ENCODE results near the gene DNAJB12.
"Not testable (repeated sequence)": the region's sequence is repeated elsewhere in the genome, so short reads cannot be mapped to it uniquely, and the experiment has no call there.

DNAJB12 gene

DNA sequence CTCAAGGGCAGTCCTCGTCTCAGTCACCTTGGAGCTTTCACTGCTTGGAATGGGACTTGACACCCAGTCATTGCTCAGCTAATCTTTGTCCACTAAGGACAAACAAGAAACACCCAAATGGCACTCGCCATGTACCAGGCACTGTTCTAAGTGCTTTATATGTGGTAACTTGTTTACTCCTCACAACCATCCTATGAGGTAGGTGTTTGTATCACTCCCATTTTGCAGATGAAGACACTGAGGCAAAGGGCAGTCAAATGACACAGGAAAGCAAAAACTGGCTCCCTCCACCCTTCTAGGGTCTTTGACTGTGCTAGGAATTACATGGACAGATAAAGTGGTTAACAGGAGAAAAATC lies 24.7 kb downstream of the DNAJB12 start:
- DNase-seq (ENCODE audit: low read depth): no peak

DNA sequence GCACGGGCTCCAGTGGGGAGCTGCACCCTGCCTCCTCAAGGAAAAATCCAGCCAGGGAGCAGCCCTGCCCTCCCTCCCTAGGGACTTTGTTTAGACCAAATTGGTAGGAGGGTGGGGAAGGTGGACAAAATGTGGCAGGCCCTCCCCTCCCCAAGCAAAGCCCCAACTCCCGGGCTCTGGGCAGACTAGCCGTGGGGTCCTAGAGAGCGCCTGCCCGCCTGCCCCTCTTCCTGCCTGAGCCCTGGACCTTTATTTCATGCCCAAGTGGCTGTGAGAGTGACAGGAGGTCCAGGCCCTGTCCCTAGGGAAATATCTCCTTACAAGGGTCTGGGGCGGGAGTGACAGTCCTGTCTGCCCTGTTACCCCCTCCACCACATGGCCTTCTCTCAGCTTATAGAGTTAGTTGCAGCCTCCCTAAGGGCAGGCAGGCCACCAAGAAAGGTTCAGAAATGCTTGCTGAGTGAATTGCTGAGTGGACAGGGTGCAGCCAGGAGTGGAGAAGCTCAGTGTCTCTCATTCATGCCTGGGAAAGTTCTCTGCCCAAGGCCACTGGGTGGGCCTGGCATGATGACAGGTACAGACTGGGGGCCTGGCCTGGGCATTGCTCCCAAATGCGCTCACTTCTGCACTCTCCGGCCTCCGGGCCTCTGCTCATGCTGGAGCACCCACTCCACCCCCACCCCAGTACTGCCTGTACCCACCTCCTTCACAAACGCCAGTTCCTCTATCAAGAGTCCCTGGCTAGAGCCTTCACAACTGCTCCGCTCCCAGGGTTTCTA lies 25.2 kb downstream of the DNAJB12 start:
- no peak for DNase-seq (ENCODE audit: low read depth)

DNA sequence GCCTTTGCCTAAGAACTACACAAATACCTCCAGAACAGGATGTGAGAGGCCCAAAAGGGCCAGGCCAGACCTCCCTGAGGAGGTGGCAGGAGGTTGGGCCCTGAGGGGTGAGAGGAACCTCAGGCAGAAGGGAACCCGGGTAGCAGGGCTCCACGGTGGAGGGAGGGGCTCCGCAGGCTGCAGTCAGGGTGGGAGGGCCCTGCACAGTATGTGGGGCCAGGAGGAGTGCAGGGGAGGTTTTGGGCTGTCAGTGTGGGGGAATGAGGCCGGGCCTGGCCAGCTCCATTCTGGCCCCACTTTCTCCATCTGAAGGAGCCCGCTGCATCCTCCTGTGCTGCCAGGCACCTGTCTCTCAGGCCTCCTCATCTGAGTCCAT lies 25.9 kb downstream of the DNAJB12 start:
- DNase-seq (ENCODE audit: low read depth): no peak

DNA sequence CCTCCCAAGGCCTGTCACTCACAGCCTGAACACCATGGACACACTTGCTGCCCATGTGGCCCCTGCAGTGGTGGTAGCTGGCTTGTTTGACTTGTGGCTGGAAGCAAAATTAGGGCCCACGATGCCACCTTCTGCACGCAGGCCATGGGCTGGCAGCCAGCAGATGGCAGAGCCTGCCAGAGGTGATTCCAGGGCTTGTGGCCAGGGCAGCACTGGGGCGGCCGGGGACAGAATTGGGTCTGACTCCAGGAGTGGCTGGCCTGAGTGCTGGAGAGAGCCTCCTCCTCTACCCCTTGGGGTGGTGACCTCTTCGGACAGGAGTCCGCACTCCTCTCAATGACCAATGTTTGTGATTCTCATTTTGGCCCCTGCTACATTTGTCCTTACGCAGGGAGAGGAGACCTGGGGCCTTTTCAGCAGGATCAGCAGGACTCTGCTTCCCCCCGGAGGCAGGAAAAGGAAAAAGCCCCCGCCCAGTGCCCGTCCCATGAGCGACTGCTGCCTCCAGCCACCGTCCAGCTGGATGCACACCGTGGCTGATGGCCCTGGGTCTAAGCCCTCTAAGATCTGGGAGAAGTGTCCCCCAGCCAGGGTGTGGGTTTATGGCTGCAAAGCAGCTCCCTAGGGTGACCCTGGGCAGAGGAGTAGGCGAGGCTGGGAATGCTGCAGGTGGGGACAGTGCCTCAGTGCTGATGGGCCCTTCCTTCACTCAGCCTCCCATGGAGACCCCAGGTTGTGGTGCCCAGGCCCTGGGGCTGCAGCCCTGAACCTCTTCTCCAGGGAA lies 26.5 kb downstream of the DNAJB12 start:
- DNase-seq (ENCODE audit: low read depth): no peak

DNA sequence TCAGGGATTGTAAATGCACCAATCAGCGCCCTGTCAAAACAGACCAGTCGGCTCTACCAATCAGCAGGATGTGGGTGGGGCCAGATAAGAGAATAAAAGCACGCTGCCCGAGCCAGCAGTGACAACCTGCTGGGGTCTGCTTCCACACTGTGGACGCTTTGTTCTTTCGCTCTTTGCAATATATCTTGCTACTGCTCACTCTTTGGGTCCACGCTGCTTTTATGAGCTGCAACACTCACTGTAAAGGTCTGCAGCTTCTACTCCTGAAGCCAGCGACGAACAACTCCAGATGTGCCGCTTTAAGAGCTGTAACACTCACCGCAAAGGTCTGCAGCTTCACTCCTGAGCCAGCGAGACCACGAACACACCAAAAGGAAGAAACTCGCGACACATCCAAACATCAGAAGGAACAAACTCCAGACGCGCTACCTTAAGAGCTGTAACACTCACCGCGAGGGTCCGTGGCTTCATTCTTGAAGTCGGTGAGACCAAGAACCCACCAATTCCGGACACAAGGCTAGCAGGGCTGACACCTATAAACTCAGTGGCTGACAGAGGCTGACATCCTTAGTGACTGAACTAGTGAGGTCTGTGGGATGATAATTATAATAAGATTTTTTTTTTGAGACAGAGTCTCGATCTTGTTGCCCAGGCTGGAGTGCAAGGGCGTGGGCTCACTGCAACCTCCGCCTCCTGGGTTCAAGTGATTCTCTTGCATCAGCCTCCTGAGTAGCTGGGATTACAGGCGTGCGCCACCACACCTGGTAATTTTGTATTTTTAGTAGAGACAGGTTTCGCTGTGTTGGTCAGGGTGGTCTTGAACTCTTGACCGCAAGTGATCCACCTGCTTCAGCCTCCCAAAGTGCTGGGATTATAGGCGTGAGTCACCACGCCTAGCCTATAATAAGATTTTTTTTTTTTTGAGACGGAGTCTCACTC lies 27.8 kb downstream of the DNAJB12 start:
- DNase-seq (ENCODE audit: low read depth): not testable (repeated sequence)

DNA sequence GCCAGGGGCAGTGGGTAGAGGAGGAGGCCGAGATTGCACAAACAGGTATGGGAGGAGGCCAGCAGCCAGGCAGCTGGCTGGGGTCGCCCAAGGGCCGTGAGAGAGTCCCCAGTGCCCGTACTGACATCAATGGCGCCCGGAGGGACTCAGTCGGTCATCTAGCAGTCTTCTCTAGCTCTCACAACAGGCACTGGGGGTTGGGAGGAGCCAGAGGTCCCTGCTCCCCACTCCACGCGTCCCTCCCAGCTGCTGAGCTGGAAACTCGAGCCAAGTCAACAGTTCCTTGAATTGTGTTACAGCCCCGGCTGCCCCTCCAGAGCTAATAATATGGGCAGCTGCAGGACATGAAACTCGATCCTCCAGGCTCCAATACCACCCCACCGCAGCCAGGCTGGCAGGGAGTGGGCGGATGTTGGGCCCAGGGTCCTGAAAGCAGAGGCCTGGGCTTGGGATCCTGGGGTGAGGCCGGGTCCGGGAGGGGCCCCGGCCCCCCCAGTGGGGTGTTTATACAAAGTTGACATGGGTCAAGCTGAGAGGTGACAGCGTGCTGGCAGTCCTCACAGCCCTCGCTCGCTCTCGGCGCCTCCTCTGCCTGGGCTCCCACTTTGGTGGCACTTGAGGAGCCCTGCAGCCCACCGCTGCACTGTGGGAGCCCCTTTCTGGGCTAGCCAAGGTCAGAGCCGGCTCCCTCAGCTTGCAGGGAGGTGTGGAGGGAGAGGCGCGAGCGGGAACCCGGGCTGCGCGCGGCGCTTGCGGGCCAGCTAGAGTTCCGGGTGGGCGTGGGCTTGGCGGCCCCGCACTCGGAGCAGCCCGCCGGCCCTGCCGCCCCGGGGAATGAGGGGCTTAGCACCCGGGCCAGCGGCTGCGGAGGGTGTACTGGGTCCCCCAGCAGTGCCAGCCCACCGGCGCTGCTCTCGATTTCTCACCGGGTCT lies 29.2 kb downstream of the DNAJB12 start:
- DNase-seq (ENCODE audit: low read depth): not testable (repeated sequence)

DNA sequence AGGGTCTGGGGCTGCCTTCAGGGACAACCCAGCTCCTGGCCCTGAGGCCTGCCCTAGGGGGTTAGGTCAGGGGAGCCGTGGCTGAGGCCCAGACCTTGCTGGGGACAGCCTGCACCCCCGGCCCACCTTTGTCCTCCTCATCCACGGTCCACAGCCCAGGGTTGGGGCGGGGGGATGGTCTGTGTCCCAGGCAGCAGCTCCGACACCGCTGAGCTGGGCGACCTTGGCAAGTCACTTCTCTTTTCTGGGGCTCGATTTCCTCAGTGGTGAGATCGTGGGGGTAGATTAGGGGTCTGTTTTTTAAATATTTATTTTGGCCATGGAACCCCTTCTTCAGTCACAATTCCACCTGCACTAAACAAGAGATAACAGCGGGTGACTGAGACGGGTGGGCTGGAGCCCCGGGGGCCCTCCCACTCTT lies 30.9 kb downstream of the DNAJB12 start:
- no peak for DNase-seq (ENCODE audit: low read depth)

DNA sequence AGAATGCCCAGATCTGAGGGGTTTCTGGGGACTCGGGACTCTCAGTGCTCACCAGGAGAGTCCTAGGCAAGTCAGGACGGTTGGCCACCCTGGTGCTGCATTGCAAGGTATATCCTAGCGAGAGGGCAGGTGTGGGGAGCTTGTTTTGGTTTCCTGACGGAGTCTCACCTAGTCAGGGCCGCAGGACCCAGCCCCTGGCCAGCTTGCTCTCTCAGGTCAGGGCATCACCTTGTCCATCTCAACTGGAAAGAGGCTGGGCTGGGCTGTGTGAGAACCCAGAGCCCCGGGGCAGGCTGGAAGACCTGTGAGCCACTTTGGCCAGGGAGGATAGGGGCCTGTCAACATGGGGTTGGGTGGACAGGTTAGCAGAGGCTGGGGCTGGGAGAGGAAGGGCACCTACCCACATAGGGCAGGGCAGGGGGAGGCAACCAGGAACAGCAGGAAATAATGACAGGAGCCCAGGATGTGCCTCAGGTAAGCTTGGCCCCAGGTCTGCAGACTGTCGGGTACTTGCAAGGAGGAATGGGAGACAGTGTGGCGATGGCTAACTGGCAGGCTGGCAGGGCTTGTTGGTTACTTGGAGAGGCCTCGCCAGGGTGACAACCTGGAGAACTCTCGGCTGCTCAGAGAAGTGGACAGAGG lies 31.5 kb downstream of the DNAJB12 start:
- no peak for DNase-seq (ENCODE audit: low read depth)

DNA sequence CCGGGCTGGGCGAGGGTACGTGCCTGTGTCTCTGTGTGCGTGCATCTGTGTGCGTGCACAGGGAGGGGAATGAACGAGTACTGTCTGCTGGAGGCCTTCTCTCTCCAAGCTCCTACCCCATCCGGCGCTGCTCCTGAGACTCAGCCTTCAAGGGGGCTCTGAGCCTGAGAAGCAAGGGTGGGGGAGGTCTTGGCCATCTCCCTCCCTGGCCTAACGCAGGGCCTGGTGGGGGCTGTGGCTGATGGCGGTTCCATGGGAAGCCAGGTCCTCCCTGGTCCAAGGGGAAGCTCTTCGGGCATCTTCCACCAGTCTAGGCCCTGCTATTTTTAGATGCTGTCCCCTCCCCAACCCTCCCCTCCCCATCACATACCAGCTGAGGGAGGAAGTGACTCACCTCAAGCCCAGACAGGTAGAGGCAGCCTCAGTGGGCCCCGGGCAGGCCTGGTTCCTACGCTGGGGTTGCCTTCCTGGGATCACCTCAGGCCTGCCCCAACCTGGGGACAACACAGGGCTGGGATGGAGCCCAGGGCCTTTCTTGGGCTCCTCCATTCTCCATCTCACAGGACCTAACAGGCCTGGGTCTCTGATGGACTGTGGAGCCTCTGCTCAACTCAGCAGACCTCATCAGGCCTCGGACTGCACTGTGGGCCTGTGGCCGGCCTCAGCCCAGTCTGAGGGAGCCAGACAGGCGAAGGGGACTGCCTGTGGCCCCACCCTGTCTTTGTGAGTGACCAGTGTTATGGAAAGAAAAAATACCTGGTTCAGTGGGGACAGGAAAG lies 32.2 kb downstream of the DNAJB12 start:
- DNase-seq (ENCODE audit: low read depth): peak; percentile 41

DNA sequence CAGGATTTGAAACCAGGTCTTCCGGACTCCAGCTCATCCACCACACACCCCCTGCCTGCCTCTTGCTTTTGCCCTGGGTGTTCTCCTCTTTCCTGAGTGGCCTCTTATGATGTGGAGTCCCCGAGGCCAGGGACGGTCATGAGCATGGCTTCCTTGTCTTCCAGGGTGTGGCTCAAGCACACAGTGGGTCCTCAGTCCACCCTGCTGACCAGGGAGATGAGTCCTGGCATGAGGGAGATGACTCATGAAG lies 32.8 kb downstream of the DNAJB12 start:
- DNase-seq (ENCODE audit: low read depth): no peak

DNA sequence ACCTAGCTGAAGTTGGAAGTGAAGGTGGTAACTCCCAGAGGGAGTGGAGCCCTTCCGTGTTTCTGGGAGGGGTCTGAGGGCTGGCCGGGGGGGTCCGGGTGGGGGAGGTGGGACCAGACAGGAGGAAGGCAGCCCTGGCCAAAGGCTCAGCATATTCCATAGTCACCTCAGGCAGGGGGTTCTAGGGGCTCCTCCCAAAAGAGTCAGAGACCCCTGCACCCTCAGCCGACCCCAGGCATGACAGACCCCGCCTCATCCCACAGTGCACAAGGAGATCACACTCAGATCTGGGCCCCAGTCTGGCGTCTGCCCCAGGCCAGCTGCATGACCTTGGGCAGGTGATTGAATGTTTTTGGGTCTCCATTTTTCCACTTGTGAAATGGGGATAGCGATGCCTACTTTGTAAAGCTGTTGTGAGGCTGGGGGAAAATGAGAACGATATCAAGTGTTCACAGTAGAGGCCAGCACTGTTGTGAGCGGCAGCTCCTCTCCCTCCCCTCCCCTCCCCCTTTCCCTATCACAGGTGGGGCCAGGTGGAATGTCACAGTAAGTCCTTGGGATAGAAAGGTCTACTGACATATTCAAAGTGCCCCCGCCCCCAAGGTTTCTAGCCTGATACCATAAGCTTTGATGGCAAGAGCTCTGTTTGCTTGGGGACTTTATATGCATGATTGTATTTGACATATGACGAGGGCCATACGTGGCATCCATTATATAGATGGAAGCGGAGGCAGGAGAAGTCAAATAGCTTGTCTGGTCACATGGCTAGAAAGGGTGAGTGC lies 33.3 kb downstream of the DNAJB12 start:
- no peak for DNase-seq (ENCODE audit: low read depth)

DNA sequence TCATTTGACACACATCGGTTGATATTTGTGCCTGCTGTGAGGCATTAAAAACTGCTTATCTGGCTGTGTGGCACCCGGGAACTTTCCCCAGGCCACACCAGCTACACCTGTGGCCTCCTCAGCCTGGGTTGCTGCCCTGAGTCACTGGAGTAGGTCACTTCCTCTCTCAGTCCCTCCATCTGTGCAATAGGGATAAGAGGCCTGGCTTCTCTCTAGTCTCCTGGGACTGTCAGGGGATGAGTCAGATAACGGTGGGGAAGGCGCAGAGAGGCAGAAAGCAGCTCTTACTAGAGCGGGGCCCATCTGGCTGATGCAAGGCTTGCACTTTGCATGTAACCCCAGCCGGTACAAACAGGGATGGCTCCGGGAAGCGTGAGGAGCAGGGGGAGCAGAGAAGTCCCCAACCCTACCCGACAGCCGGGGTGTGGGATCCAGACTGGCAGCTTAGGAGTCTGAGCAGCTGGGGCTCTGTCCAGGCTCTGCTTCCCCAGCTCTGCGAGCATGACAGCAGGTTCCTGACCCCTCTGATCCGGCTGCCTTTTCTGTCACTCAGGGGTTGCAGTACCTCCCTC lies 34.0 kb downstream of the DNAJB12 start:
- no peak for DNase-seq (ENCODE audit: low read depth)

DNA sequence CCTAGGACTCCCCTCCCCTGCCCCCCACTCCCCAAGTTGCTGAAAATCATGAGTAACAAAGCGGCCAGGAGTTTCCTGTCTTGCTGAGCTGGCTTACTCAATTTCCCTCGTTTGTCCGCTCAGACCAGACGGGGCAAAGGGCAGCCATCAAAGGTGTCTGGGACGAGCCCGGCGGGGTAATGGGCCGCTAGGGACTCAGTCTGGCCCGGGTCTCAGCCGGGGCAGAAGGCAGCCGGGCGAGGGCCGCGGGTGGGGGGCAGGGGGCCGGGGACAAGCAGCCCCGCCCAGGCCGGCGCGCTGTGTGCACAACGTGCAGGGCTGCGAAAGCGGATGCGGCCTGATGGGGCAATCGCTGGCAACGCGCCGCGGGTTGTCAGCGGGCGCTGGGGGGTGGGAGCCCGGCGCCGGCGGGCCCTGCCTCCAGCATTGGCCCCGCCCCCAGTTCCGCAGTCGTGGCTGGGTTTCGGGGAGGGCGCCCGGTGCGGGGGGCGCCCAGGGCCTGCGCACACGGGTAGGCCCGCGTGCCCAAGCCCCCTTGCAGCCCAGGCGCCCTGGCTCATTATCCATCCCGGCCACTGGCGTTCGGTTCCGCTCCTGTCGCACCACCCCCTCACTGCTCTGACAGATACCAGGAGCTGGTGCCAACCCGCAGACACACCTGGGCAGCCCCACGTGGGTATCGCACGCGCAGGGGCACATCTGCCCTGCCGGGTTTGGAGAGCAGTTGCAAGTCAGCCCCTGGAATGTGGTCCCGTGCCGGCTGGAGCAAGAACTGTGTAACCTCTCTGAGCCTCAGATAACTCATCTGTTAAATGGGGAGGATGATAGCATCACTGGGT lies 35.1 kb downstream of the DNAJB12 start:
- peak; percentile 75 for DNase-seq (ENCODE audit: low read depth)

DNA sequence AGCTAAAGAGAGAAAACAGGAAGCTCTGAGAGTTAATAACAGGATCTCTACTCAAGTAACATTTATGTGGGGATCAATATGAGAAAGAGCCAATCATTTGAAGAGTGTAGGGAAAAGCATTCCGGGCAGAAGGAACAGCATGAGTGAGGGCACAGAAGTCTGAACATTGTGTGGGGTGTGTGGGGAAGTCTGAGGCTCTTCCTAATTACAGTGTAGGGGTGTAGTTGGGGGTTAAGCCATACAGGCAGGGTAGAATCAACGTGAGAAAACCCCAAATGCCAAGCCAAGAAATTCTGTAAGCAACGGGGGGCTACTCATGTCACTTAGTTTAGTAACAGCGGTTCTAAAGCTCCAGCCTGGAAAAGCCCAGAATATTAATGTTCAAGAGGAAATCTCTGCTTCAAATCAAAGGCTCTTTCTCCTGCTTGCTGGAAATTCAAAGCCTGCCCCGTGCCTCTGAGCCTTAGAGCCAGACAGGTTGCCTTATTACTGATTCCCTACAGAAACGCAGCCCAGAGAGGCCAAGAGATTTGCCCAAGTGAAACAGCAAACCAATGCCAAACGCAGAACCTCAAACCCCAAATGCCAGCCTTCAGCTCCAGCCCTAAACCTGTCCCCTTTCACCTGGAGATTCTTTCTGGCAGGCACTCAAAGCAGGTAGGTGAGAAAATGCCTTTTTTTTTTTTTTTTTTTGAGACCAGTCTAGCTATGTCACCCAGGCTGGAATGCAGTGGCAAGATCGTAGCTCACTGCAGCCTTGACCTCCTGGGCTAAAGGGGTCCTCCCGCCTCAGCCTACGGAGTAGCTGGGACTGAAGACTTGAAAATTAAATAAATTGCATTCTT lies 36.1 kb downstream of the DNAJB12 start:
- DNase-seq (ENCODE audit: low read depth): no peak

DNA sequence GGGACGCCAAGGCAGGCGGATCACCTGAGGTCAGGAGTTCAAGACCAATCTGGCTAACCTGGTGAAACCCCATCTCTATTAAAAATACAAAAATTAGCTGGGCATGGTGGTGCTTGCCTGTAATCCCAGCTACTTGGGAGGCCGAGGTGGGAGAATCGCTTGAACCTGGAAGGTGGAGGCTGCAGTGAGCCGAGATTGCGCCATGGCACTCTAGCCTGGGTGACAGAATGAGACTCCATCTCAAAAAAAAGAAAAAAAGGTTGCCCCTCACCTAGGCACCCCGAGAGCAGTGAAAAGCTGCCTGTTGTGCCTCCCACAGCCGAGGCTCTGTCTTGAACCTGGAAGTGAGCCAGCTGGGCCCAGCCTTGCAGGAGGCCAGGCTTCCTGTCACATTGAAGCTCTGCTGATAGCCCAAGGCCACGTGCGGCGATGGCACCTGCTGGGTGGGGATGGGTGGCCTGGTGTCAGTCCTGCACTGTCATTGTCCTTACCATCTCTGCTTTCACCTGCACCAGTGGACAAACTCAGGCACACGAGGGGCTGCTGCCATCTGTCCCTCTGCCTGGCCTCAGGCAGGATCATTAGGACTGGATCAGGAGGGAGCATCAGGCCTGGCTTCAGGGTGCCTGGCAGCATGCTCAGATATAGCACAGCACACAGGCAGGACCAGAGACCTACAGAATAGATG lies 37.8 kb downstream of the DNAJB12 start:
- no peak for DNase-seq (ENCODE audit: low read depth)

DNA sequence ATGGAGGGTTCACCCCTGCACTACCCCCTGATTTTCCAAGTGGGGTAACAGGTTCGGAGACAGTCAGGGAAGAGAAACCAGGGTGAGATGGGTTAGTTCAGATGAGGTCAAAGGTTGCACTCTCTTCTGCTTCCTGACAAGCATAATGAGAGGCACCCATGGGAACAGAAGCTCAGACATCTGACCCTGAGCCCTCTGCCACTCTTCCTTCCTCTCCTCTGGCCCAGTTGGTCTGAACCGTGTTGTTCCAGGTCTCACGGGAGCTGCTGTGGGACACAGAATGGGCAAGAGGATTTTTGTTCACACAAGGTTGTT lies 38.4 kb downstream of the DNAJB12 start:
- DNase-seq (ENCODE audit: low read depth): no peak

Data from stimulated activated CD8-positive, alpha-beta memory T cell treated with anti-CD3 and anti-CD28 coated beads, Interleukin-12 subunit alpha, Interleukin-12 subunit beta, amount 100 ng/mL, for 1 hour (primary cell).